GM18508 (cell line): ENCODE results near the gene PDSS2.

Source experiments
- ATAC-seq: cut with Tn5 transposase; IDR thresholded peaks from one replicate; pipeline ENCODE4 v1.9.1; 2021; ENCODE audit warnings: moderate number of reproducible peaks; ENCODE audit not compliant: insufficient read depth, unreplicated experiment

Gene PDSS2

GRCh38 chr6:107106165-107106564 lies 353.2 kb downstream of the PDSS2 start:
- ATAC-seq: no peak

- ATAC-seq: no peak
Measured at GRCh38 chr6:107105511-107106116, 353.8 kb downstream of the PDSS2 start.

GRCh38 chr6:107103082-107103481 lies 356.3 kb downstream of the PDSS2 start:
- ATAC-seq: no peak
